HG03342 (cell line): ENCODE data around the gene EXOSC2.
"Not testable (repeated sequence)": the region's sequence is repeated elsewhere in the genome, so short reads cannot be mapped to it uniquely, and the experiment has no call there.

Experiments used
- ATAC-seq: cut with Tn5 transposase; IDR thresholded peaks from one replicate; pipeline ENCODE4 v1.9.1; 2021; ENCODE audit warnings: mild to moderate bottlenecking, moderate library complexity; ENCODE audit not compliant: unreplicated experiment

EXOSC2 gene

GRCh38 chr9:130666393-130667119, 27.0 kb upstream of the EXOSC2 start:
- no peak for ATAC-seq

- no peak for ATAC-seq
Observed at GRCh38 chr9:130667120-130667435, 26.5 kb upstream of the EXOSC2 start.

DNA sequence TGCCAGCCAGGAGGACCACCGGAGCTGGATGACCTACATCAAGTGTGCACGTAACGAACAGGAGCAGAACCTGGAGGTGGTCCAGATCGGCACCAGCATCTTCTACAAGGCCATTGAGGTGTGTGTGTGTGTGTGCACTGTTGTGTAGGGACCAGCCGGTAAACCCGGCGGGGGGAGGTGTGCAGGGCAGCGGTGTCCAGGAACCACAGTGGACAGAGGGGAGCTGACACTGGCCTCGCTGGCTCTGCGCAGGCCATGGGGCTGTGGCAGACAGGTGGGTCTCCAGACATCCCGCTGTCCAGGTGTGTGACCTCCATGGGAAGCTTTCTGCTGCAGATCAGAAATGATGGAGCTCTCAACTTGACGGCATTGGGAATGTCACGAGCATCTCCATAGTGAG, 25.4 kb upstream of the EXOSC2 start:
- ATAC-seq: no peak

- ATAC-seq: no peak
Observed at GRCh38 chr9:130668659-130669058, 24.9 kb upstream of the EXOSC2 start.

DNA sequence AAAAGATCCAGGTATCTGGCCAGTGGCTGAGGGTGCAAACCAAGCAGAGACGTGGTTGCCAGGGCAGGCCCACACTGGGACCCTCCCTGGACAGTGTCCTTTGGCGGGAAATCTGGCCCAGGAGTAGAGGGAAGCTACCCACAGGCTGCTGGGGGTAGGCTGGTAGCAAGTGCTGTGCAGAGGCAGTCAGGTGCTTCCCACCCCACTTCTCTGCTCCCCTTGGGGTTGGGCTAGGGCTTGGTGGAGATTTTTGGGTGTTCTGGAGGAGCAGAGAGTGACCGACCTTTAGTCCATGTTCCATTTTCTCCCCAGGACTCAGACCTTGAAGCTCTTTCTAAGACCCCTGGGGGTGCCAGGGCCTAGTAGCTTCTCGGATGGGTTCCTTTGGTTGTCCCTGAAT, 23.6 kb upstream of the EXOSC2 start:
- ATAC-seq: no peak

DNA sequence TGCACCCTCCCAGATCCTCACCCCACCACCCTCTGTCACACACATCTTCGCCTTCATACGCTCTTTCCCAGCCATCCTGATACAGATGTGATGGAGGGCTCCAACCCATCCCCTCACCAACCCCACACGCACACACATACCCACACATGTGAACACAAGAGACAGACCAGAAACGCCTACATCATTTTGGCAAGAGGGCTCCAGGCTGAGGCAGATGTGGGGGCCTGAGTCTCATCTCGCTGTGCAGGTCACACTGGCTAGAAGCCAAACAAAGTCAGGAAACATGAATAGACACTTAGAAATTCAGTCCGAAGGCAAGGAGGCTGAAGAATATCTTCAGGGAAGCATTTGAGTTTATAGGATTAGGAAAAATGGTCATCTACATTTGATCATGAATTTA, 22.9 kb upstream of the EXOSC2 start:
- ATAC-seq: no peak

- ATAC-seq: no peak
Observed at GRCh38 chr9:130672466-130672865, 21.1 kb upstream of the EXOSC2 start.

DNA sequence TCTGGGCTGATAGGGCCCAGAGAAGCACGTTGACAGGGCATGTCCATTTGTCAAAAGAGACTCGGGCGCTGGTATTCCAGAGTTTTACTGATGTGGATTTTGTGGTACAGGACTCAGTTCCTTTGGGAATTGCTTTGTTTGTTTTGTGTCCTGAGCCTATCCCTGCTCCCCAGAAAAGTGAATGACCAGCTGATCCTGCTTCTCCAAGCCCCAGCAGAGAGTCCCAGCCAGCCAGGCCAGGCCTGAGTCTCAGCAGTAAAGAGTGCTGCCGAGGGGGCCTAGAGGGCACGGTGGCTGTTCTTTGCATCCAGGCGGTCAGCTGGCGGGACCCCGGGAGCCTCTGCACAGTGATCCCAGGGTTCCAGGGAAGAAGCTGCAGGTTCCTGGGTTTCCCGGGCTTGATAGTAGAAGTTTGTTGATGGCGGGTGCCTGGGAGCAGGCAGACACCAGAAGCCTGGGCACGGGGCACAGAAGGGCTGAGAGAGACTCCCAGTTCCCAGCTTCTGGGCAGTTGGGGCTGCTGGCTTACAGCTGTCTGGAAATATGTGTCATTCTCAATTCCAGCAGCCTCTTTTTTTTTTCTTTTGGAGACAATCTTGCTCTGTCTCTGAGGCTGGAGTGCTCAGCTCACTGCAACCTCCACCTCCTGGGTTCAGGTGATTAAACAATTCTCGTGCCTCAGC, 20.5 kb upstream of the EXOSC2 start:
- no peak for ATAC-seq

- no peak for ATAC-seq
Observed at GRCh38 chr9:130675396-130675795, 18.2 kb upstream of the EXOSC2 start.

DNA sequence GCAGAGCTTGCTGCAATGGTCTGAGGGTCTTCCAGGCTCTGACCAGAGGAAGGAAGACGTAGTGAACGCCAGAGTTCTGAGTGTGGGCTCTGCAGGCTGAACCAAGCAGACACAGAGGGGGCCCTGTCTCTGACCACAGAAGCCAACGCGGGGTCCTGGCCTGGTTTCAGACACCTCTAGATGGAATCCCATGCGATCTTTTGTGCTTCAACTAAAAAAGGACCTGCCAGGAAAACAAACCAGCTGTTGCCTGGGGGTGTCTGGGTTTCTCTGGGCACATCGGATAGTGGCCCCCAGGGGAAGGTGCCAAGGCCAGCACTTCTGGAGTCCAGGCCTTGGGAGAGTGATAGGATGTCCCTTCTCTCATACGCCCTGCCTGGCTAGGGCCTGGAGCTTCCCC, 16.3 kb upstream of the EXOSC2 start:
- no peak for ATAC-seq

GRCh38 chr9:130680836-130681768, 12.5 kb upstream of the EXOSC2 start:
- ATAC-seq: no peak

GRCh38 chr9:130681769-130682420, 11.7 kb upstream of the EXOSC2 start:
- no peak for ATAC-seq

DNA sequence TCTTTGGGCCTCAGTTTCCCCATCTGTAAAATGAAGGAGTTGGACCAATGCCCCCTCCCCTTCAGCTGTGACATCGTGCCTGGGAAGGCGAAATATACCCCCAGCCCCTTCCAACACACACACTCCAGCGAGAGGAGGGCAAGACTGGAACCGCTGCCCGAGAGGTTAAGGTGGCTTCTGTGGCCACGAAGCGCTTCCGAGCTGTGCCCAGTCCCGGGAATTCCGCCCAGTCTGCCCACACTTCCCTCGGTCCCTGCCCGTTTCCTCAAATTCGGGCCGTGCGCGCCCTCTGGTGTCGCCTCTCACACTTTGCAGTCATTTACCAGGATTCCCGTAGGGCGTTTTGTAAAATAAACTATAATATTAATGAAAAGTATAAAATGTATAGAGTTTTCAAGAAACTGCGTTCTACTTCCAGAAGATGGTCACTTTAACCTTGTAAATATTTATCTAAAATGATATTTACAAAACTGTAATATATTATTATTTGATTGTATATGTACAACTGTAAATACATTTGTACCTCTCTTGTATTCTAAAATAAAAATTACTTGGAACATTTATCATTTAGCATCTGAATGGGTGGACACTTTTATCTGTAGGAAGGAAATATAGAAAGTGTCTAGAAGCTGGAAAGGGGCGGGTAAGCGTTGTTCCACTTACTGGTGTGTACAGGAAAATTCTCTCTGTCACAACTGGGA, 11.0 kb upstream of the EXOSC2 start:
- no peak for ATAC-seq

- ATAC-seq: no peak
Observed at GRCh38 chr9:130685104-130685503, 8.5 kb upstream of the EXOSC2 start.

DNA sequence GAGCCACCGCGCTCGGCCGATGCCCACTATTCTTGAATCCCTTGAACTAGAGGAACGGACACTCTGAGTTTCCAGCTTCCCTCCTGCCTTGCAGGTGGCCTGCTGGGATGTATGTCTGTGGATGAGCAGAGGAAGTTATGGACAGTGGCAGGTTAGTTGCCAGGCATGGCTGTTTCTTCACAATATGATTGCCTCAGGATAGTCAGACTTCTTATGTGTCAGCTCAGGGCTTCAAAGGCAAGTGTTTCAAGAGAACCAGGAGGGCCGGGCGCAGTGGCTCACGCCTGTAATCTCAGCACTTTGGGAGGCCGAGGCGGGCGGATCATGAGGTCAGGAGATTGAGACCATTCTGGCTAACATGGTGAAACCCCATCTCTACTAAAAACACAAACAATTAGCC, 7.6 kb upstream of the EXOSC2 start:
- not testable (repeated sequence) for ATAC-seq

- ATAC-seq: no peak
Observed at GRCh38 chr9:130687615-130688014, 6.0 kb upstream of the EXOSC2 start.

GRCh38 chr9:130688072-130688471, 5.5 kb upstream of the EXOSC2 start:
- ATAC-seq: no peak

GRCh38 chr9:130689572-130689936, 4.0 kb upstream of the EXOSC2 start:
- no peak for ATAC-seq

DNA sequence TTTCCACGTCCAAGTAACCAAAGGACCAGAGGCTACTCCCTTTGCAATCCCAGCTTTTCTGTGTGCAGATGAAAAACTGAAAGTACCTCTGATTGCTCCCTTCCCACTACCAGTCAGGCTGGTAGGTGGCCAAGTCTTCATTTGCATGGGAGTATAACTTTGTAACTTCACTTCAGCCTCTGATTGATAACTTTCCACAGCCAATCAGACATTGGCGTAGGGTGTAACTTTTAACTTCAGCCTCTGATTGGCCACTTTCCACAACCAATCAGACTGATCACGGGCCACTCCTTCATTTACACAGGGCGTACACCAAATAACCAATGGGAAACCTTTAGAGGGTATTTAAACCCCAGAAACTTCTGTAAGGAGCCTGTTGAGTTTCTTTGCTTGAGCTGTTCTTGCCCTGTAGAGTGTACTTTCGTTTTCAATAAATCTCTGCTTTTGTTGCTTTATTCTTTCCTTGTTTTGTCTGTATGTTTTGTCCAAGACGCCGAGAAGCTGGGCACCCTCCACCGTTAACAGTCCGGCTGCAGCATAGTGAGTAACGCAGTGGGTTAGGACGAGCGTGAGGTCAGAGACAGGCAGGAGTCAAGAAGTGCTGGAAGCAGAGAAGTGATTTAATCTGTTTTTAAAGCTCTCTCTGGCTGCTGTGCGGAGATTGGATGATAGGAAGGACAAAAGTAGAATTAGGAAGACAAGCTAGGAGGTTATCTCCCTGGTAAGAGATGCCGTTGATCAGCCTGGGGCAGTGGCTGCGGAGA, 3.5 kb upstream of the EXOSC2 start:
- ATAC-seq: no peak

- no peak for ATAC-seq
Observed at GRCh38 chr9:130692321-130692720, 1.3 kb upstream of the EXOSC2 start.
